ENCODE data around the gene PRPF19. TPM values are rescaled to one million over a fixed set of nuclear protein-coding genes. Genes with fewer than 3 reads are reported as not detected.

The PRPF19 gene
- total and polyA plus RNA-seq, 3 experiments from 2014 or later: 19.0 to 204 (median 201) TPM

DNA sequence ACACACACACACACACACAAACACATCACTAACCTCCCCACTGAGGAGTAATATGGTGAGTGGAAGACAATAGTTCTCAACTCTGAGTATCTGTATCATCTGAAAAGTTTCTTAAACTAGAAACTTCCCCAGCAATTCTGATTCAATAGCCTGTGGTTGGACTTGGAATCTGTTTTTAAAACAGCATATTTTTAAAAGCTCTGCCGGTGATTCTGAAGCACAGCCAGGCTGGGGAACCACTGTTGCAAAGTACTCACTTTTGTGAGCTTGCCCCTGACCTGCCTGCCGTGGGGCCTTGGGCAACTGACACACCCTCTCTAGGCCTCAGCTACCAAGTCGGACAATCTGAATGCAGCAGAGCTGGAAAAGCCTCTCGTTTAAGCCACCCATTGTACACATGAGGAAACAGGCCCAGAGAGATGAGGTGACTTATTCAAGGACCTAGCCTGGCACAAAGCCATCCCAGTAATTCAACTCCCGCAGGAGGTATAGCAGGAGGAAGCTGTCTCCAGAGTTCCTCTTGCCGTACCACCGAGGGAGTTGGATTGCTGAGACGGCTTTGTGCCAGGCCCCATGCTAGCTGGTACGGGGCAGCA lies 36.7 kb upstream of the PRPF19 start:
- Mint-ChIP-seq H3K9me3 (no peaks in the 10 kb centered on the region), H3K4me1 (no peaks in the 10 kb centered on the region), H3K27ac (no peak overlapping the region), H3K4me3 (no peak overlapping the region), H3K36me3 (no peaks in the 10 kb centered on the region), H3K27me3 (peaks cover 5% of the 10 kb centered on the region in 2 donors)
- POLR2A ChIA-PET: no interaction called here
- Histone ChIP-seq H3K9me3 (ENCODE audit: low read length) (no peaks in the 10 kb centered on the region), H3K27ac (ENCODE audit: low read depth, low read length) (no peak overlapping the region), H3K4me1 (ENCODE audit: insufficient read depth, low read length) (no peaks in the 10 kb centered on the region), H3K4me3 (ENCODE audit: low read length) (no peak overlapping the region), H3K27me3 (ENCODE audit: insufficient read depth, low read length, poor library complexity, severe bottlenecking) (no peaks in the 10 kb centered on the region), H3K36me3 (ENCODE audit: insufficient read depth, low read length) (no peaks in the 10 kb centered on the region)
- no peak for DNase-seq
- CTCF ChIA-PET: interaction anchor here (0.8 to 1.3 kb wide), 2 partner anchors 11 to 112 kb away, joined by 3 to 4 read pairs; no protein-coding TSS in a partner anchor

GRCh38 chr11:60942219-60942618 lies 35.8 kb upstream of the PRPF19 start:
- Histone ChIP-seq H3K36me3 (ENCODE audit: insufficient read depth, low read length) (no peaks in the 10 kb centered on the region), H3K4me1 (ENCODE audit: insufficient read depth, low read length) (no peaks in the 10 kb centered on the region), H3K4me3 (ENCODE audit: low read length) (no peak overlapping the region), H3K9me3 (ENCODE audit: low read length) (no peaks in the 10 kb centered on the region), H3K27ac (ENCODE audit: low read depth, low read length) (no peak overlapping the region), H3K27me3 (ENCODE audit: insufficient read depth, low read length, poor library complexity, severe bottlenecking) (no peaks in the 10 kb centered on the region)
- Mint-ChIP-seq H3K9me3 (no peaks in the 10 kb centered on the region), H3K27me3 (peaks cover 4 to 6% of the 10 kb centered on the region in 2 donors), H3K27ac (no peak overlapping the region), H3K36me3 (no peaks in the 10 kb centered on the region), H3K4me1 (no peaks in the 10 kb centered on the region), H3K4me3 (no peak overlapping the region)
- ChIA-PET POLR2A (no interaction called here), CTCF (interaction anchor here (1.3 kb wide), 1 partner anchor 111 kb away, joined by 3 read pairs; no protein-coding TSS in a partner anchor)
- no peak for DNase-seq

DNA sequence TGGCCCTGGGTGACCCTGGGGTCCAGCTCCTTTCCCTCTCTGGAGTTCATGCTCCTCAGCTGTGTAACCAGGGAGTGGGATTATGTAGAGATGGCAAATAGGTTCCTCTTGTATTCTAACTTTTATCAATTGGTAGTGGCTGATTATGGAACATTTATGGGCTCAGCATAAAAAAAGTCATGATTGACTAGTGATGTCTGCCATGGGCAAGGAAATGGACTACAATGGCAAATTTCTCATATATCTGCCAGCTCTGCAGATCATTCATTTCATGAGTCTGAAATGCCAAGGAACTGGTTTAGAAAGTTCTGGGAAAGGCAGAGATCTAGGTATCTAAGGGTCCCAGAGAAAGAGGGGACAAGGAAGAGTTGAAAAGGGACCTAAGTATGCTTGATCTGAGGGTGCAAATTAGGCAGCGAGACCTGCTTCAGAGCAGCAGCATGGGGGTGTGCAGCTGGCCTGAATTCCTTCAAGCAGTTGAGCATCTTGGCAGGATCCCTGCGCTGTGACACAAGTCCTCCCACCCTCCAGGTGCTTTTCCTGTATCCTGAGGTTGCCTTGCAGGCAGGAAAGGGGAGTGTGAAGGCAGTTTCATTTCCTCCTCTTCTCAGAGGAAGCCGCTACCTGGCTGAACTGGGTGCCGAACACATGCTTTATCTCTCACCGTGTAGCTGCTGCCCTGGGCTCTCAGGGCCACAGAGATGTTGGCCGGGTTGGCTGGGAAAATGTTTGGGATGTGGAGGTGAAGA lies 35.2 kb upstream of the PRPF19 start:
- Histone ChIP-seq H3K4me1 (ENCODE audit: insufficient read depth, low read length) (no peaks in the 10 kb centered on the region), H3K27me3 (ENCODE audit: insufficient read depth, low read length, poor library complexity, severe bottlenecking) (no peaks in the 10 kb centered on the region), H3K27ac (ENCODE audit: low read depth, low read length) (no peak overlapping the region), H3K9me3 (ENCODE audit: low read length) (no peaks in the 10 kb centered on the region), H3K4me3 (ENCODE audit: low read length) (no peak overlapping the region), H3K36me3 (ENCODE audit: insufficient read depth, low read length) (no peaks in the 10 kb centered on the region)
- H3K4me1 Mint-ChIP-seq: no peaks in the 10 kb centered on the region
- ChIA-PET POLR2A (no interaction called here), CTCF (interaction anchor here (1.3 kb wide), 1 partner anchor 110 kb away, joined by 3 read pairs; no protein-coding TSS in a partner anchor)
- no peak overlapping the region for H3K4me3 Mint-ChIP-seq
- no peak overlapping the region for H3K27ac Mint-ChIP-seq
- no peaks in the 10 kb centered on the region for H3K36me3 Mint-ChIP-seq
- peaks cover 3 to 6% of the 10 kb centered on the region in 2 donors for H3K27me3 Mint-ChIP-seq
- no peak for DNase-seq
- H3K9me3 Mint-ChIP-seq: no peaks in the 10 kb centered on the region

DNA sequence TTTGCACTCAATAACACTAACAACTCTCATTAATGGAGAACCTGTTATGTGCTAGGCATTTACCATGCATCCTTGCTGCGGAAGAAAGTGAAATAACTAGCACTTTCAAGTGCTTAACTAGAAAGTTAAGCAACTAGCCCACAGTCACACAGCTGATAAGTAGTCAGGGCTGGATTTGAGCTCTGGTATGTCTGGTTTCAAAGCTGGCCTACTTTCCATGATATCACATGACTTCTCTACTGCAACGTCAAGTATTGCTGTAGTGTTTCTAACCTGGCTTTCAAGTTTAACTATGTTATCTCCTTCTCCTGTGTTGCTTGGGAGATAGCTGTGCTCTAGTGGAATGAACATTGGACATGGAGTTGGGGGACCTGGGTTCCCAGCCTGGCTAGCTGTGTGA lies 33.5 kb upstream of the PRPF19 start:
- H3K4me1 Mint-ChIP-seq: no peaks in the 10 kb centered on the region
- no peaks in the 10 kb centered on the region for H3K4me1 ChIP-seq (ENCODE audit: insufficient read depth, low read length)
- no peaks in the 10 kb centered on the region for H3K27me3 ChIP-seq (ENCODE audit: insufficient read depth, low read length, poor library complexity, severe bottlenecking)
- H3K9me3 ChIP-seq (ENCODE audit: low read length): no peaks in the 10 kb centered on the region
- peak overlapping the region in 4 of 8 donors; percentile 19 to 61 (median 53) for H3K27ac Mint-ChIP-seq
- no peak for DNase-seq
- H3K27me3 Mint-ChIP-seq: peaks cover 3 to 9% of the 10 kb centered on the region in 2 donors
- H3K36me3 ChIP-seq (ENCODE audit: insufficient read depth, low read length): no peaks in the 10 kb centered on the region
- H3K9me3 Mint-ChIP-seq: no peaks in the 10 kb centered on the region
- H3K36me3 Mint-ChIP-seq: no peaks in the 10 kb centered on the region
- no peak overlapping the region for H3K4me3 ChIP-seq (ENCODE audit: low read length)
- CTCF ChIA-PET: interaction anchor here (0.8 to 1.1 kb wide), 2 partner anchors 40 to 138 kb away, joined by 3 read pairs; no protein-coding TSS in a partner anchor
- no peak overlapping the region for H3K27ac ChIP-seq (ENCODE audit: low read depth, low read length)
- POLR2A ChIA-PET: no interaction called here
- H3K4me3 Mint-ChIP-seq: no peak overlapping the region

- CTCF ChIA-PET: interaction anchor here (1.1 kb wide), 1 partner anchor 139 kb away, joined by 3 read pairs; no protein-coding TSS in a partner anchor
- Mint-ChIP-seq H3K36me3 (no peaks in the 10 kb centered on the region), H3K4me3 (no peak overlapping the region), H3K27ac (peak overlapping the region in 1 of 8 donors; percentile 55), H3K9me3 (no peaks in the 10 kb centered on the region), H3K27me3 (peaks cover 3 to 9% of the 10 kb centered on the region in 2 donors), H3K4me1 (no peaks in the 10 kb centered on the region)
- POLR2A ChIA-PET: no interaction called here
- no peaks in the 10 kb centered on the region for H3K36me3 ChIP-seq (ENCODE audit: insufficient read depth, low read length)
- no peak overlapping the region for H3K4me3 ChIP-seq (ENCODE audit: low read length)
- no peak overlapping the region for H3K27ac ChIP-seq (ENCODE audit: low read depth, low read length)
- DNase-seq: no peak
- no peaks in the 10 kb centered on the region for H3K9me3 ChIP-seq (ENCODE audit: low read length)
- H3K27me3 ChIP-seq (ENCODE audit: insufficient read depth, low read length, poor library complexity, severe bottlenecking): no peaks in the 10 kb centered on the region
- H3K4me1 ChIP-seq (ENCODE audit: insufficient read depth, low read length): no peaks in the 10 kb centered on the region
Measured at GRCh38 chr11:60939301-60939700, 32.9 kb upstream of the PRPF19 start.

DNA sequence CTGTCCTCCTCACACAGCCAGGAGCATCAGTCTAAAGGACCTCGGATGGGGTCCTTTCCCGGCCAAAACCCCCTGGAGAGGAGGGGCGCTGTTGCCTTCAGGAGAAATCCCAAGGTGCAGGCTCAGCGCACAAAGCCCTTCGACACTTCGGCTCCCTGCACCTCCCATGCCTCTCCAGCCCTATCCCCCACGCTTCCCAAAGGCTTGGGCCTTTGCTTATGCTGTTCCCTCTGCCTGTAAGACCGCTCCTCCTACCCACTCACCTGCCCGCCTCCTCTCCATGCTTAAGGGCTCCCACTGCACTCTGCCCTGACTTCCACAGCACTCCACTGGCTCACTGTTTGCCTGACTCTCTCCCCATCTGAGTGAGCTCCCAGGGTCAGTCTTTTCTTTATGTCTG lies 32.1 kb upstream of the PRPF19 start:
- Histone ChIP-seq H3K4me1 (ENCODE audit: insufficient read depth, low read length) (no peaks in the 10 kb centered on the region), H3K4me3 (ENCODE audit: low read length) (no peak overlapping the region), H3K9me3 (ENCODE audit: low read length) (no peaks in the 10 kb centered on the region), H3K27ac (ENCODE audit: low read depth, low read length) (no peak overlapping the region), H3K36me3 (ENCODE audit: insufficient read depth, low read length) (no peaks in the 10 kb centered on the region), H3K27me3 (ENCODE audit: insufficient read depth, low read length, poor library complexity, severe bottlenecking) (no peaks in the 10 kb centered on the region)
- H3K27ac Mint-ChIP-seq: peak overlapping the region in 2 of 8 donors; percentile 30 to 89
- no peak overlapping the region for H3K4me3 Mint-ChIP-seq
- H3K4me1 Mint-ChIP-seq: no peaks in the 10 kb centered on the region
- POLR2A ChIA-PET: no interaction called here
- no peaks in the 10 kb centered on the region for H3K36me3 Mint-ChIP-seq
- peaks cover 3 to 9% of the 10 kb centered on the region in 2 donors for H3K27me3 Mint-ChIP-seq
- CTCF ChIA-PET: no interaction called here
- DNase-seq: no peak
- no peaks in the 10 kb centered on the region for H3K9me3 Mint-ChIP-seq

GRCh38 chr11:60937811-60938210 lies 31.4 kb upstream of the PRPF19 start:
- Mint-ChIP-seq H3K4me3 (no peak overlapping the region), H3K4me1 (no peaks in the 10 kb centered on the region), H3K36me3 (no peaks in the 10 kb centered on the region), H3K27me3 (peaks cover 3 to 9% of the 10 kb centered on the region in 2 donors), H3K27ac (no peak overlapping the region), H3K9me3 (no peaks in the 10 kb centered on the region)
- Histone ChIP-seq H3K36me3 (ENCODE audit: insufficient read depth, low read length) (no peaks in the 10 kb centered on the region), H3K4me3 (ENCODE audit: low read length) (no peak overlapping the region), H3K9me3 (ENCODE audit: low read length) (no peaks in the 10 kb centered on the region), H3K27ac (ENCODE audit: low read depth, low read length) (no peak overlapping the region), H3K27me3 (ENCODE audit: insufficient read depth, low read length, poor library complexity, severe bottlenecking) (no peaks in the 10 kb centered on the region), H3K4me1 (ENCODE audit: insufficient read depth, low read length) (no peaks in the 10 kb centered on the region)
- ChIA-PET POLR2A (no interaction called here), CTCF (no interaction called here)
- DNase-seq: no peak

DNA sequence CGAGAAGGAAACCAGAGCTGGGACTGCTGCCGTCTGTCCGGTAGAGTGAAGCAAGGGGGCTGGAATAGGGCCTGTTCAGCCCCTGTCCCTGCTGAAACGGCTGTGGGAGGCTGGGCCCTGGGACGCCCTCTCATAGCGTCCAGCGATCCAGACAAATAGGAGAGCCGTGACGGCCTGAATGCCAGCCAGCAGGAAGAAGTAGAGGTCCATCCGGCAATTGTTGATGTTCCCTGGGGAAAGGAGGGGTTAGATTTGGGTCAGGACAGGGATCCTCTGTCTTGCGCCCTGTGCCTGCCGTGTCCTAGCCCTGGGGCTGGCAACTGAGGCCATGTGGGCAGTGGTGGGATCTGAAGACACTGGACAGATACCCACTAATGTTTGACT lies 30.8 kb upstream of the PRPF19 start:
- Histone ChIP-seq H3K9me3 (ENCODE audit: low read length) (no peaks in the 10 kb centered on the region), H3K36me3 (ENCODE audit: insufficient read depth, low read length) (no peaks in the 10 kb centered on the region), H3K27me3 (ENCODE audit: insufficient read depth, low read length, poor library complexity, severe bottlenecking) (no peaks in the 10 kb centered on the region), H3K4me1 (ENCODE audit: insufficient read depth, low read length) (no peaks in the 10 kb centered on the region), H3K4me3 (ENCODE audit: low read length) (no peak overlapping the region), H3K27ac (ENCODE audit: low read depth, low read length) (no peak overlapping the region)
- Mint-ChIP-seq H3K9me3 (no peaks in the 10 kb centered on the region), H3K27ac (no peak overlapping the region), H3K4me1 (no peaks in the 10 kb centered on the region), H3K27me3 (peaks cover 3 to 9% of the 10 kb centered on the region in 2 donors), H3K36me3 (no peaks in the 10 kb centered on the region), H3K4me3 (no peak overlapping the region)
- no peak for DNase-seq
- CTCF ChIA-PET: interaction anchor here (1.1 to 1.3 kb wide), 2 partner anchors 21 to 106 kb away, joined by 3 to 5 read pairs; no protein-coding TSS in a partner anchor
- POLR2A ChIA-PET: no interaction called here
